Body of pancreas (tissue), 4 donors: ENCODE results near the gene DUOXA2. TPM values are rescaled to one million over a fixed set of nuclear protein-coding genes. Genes with fewer than 3 reads are reported as not detected.
"Not testable (repeated sequence)": the region's sequence is repeated elsewhere in the genome, so short reads cannot be mapped to it uniquely, and the experiment has no call there.

Source experiments
- ATAC-seq: fragments of 150-250 bp; one replicate; pipeline ENCODE4 v1.9.1; 2016
- DNase-seq, 4 donors: peaks; one replicate each; pipeline ENCODE4 v3.0.0-alpha.2; 2019
- H3K27ac ChIP-seq, 4 donors: fragments of 200-600 bp; sonication (generic); 1 replicate in 3 of 4; 2 replicates in 1 of 4; pipeline versions ENCODE4 v1.5.1 to v1.6.1; 2016 to 2019; ENCODE audit warnings: mild to moderate bottlenecking in 1 of 4, mixed read lengths in 1 of 4, moderate library complexity in 1 of 4
- H3K27me3 ChIP-seq, 2 donors: fragments of 200-600 bp; sonication (generic); one replicate each; pipeline ENCODE4 v1.6.0; 2016; ENCODE audit warnings: mild to moderate bottlenecking in 1 of 2
- H3K36me3 ChIP-seq, 2 donors: fragments of 200-600 bp; sonication (generic); replicated peaks in 1 of 2; 2 replicates each; pipeline ENCODE4 v1.5.1; 2016; ENCODE audit warnings: low read depth in 2 of 2; ENCODE audit not compliant: insufficient read depth in 1 of 2
- H3K4me1 ChIP-seq: fragments of 200-600 bp; sonication (generic); one replicate; pipeline ENCODE4 v1.6.0; 2016
- H3K4me3 ChIP-seq, 2 donors: fragments of 200-600 bp; sonication (generic); 1 replicate in 1 of 2; 2 replicates in 1 of 2; pipeline ENCODE4 v1.5.1; 2016 to 2019
- H3K9me3 ChIP-seq, 3 donors: fragments of 200-600 bp; sonication (generic); 1 replicate in 2 of 3; 2 replicates in 1 of 3; pipeline ENCODE4 v1.5.1; 2016
- CTCF ChIP-seq, 7 experiments: fragments of 450-650 bp in 4 of 7; fragments of 200-600 bp in 3 of 7; sonication (generic) in 3 of 7; IDR thresholded peaks; one replicate each; pipeline ENCODE4 v1.5.1; 2016 to 2019; ENCODE audit warnings: antibody characterized with exemption in 7 of 7
- POLR2A ChIP-seq, 3 donors: fragments of 450-650 bp; IDR thresholded peaks; one replicate each; pipeline ENCODE4 v1.6.1; 2016; ENCODE audit warnings: antibody characterized with exemption in 3 of 3, mild to moderate bottlenecking in 2 of 3
- WGBS, 2 donors: methylation state at CpG; one replicate each; pipeline ENCODE4 v1.1.5; 2017; 5-methylcytosine and 5-hydroxymethylcytosine counted together
- intact Hi-C: fragments of 100-400 bp; cut with DNase I; formaldehyde crosslinking; loops from one replicate; pipeline ENCODE4 v1.15.1; 2023
- total RNA-seq, 2 donors: library from RNA; depleted of rRNA; stranded (reverse); fragments of >200 nt; gene quantifications; one replicate each; pipeline ENCODE4 v1.1.0, GENCODE V29; 2016

DUOXA2 gene
- total RNA-seq, 2 donors from 2014 or later, result not detected

GRCh38 chr15:45100884-45101625 lies 13.1 kb upstream of the DUOXA2 start:
- no peaks in the 10 kb centered on the region for H3K27me3 ChIP-seq
- 66 to 77% methylated on average over 7 of the region's 7 CpGs for WGBS, 2 donors
- no peaks in the 10 kb centered on the region for H3K36me3 ChIP-seq
- H3K27ac ChIP-seq, result no peak overlapping the region
- ATAC-seq, result no peak
- no peaks in the 10 kb centered on the region for H3K9me3 ChIP-seq
- TF ChIP-seq CTCF (IDR thresholded peaks at IDR 0.05), result no peak
- no peak for TF ChIP-seq POLR2A (IDR thresholded peaks at IDR 0.05)
- no peaks in the 10 kb centered on the region for H3K4me1 ChIP-seq
- no peak for DNase-seq
- no peak overlapping the region for H3K4me3 ChIP-seq
- intact Hi-C loops, result no loop called here

- Histone ChIP-seq H3K27me3 (no peaks in the 10 kb centered on the region), H3K4me3 (no peak overlapping the region), H3K9me3 (no peaks in the 10 kb centered on the region), H3K4me1 (no peaks in the 10 kb centered on the region), H3K36me3 (no peaks in the 10 kb centered on the region), H3K27ac (no peak overlapping the region)
- intact Hi-C loops, result no loop called here
- no peak for TF ChIP-seq CTCF (IDR thresholded peaks at IDR 0.05)
- TF ChIP-seq POLR2A (IDR thresholded peaks at IDR 0.05), result no peak
- DNase-seq (no peak), ATAC-seq (no peak)
- 89 to 90% methylated on average over 12 of the region's 12 CpGs for WGBS, 2 donors
Measured at GRCh38 chr15:45101749-45102148, 12.4 kb upstream of the DUOXA2 start.

DNA sequence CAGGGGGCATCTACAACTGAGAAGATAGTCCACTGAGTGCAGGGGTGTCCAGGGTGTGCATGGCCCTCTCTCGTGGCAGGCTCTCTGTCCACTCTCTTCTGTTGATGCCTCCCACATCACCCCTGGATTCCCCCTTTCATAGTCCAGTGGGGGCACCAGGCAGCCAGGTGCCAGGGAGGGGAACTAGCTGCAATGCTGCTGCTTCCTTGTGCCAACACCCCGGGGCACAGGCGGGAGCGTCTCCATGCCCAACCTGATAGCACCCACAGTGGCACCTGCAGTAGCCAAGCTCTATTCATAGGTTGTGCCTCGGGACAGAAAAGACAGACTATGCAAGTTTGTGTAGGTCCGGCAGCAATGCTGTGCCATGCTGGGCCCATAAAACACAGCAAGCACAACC lies 11.9 kb upstream of the DUOXA2 start:
- no peaks in the 10 kb centered on the region for H3K4me1 ChIP-seq
- H3K27ac ChIP-seq, result no peak overlapping the region
- H3K9me3 ChIP-seq, result no peaks in the 10 kb centered on the region
- 91% methylated on average over 6 of the region's 6 CpGs for WGBS, 2 donors
- no peak for TF ChIP-seq CTCF (IDR thresholded peaks at IDR 0.05)
- no peak for TF ChIP-seq POLR2A (IDR thresholded peaks at IDR 0.05)
- DNase-seq, result no peak
- no peak for ATAC-seq
- no peaks in the 10 kb centered on the region for H3K27me3 ChIP-seq
- H3K4me3 ChIP-seq, result no peak overlapping the region
- intact Hi-C loops, result no loop called here
- H3K36me3 ChIP-seq, result no peaks in the 10 kb centered on the region

DNA sequence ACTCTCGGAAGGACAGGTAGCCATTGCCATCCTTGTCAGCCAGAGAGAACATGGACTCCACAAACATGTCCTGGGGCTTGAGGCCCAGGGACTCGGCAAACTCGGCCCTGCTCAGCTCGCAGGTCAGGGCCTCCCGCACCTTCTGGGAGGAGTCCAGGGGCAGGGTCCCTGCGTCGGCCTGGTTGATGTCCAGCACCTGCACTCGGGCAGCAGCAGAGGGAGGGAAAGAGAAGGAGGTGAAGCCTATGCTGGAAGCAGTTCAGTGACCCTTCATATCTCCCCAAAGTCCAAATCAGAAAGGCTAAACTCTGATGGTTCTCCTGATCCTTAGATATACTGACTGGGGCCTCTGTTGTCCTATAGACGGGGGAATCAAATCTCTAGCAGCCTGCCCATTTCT lies 10.0 kb upstream of the DUOXA2 start:
- H3K4me3 ChIP-seq, H3K4me1 ChIP-seq, H3K36me3 ChIP-seq, H3K27ac ChIP-seq, intact Hi-C loops, H3K9me3 ChIP-seq, H3K27me3 ChIP-seq, ATAC-seq, DNase-seq: not testable (repeated sequence)
- 68 to 79% methylated on average over 3 to 9 of the region's 9 CpGs for WGBS, 2 donors

GRCh38 chr15:45105586-45105985 lies 8.5 kb upstream of the DUOXA2 start:
- no peaks in the 10 kb centered on the region for H3K9me3 ChIP-seq
- no peaks in the 10 kb centered on the region for H3K4me1 ChIP-seq
- no peak overlapping the region for H3K27ac ChIP-seq
- 89 to 92% methylated on average over 11 of the region's 11 CpGs for WGBS, 2 donors
- H3K36me3 ChIP-seq, result no peaks in the 10 kb centered on the region
- no peaks in the 10 kb centered on the region for H3K27me3 ChIP-seq
- DNase-seq (no peak), ATAC-seq (no peak)
- TF ChIP-seq CTCF (IDR thresholded peaks at IDR 0.05) (no peak), POLR2A (IDR thresholded peaks at IDR 0.05) (no peak)
- no peak overlapping the region for H3K4me3 ChIP-seq
- intact Hi-C loops, result no loop called here
